Skeletal muscle cell (primary cell): ENCODE measurements around the gene TMEM255A.

Experiments used
- DNase-seq: peaks from one replicate; pipeline ENCODE4 v3.0.0-alpha.2; 2010; ENCODE audit warnings: low read depth
- H3K4me3 ChIP-seq: 2 replicates; pipeline ENCODE4 v1.5.1; 2011; ENCODE audit warnings: low read depth, mild to moderate bottlenecking, control low read depth, low read length, moderate library complexity

The TMEM255A gene

GRCh38 chrX:120224388-120224787 lies 86.9 kb downstream of the TMEM255A start:
- no peak for DNase-seq
- H3K4me3 ChIP-seq: no peak overlapping the region

- DNase-seq: no peak
- no peak overlapping the region for H3K4me3 ChIP-seq
Measured at GRCh38 chrX:120223374-120223773, 87.9 kb downstream of the TMEM255A start.

GRCh38 chrX:120213438-120214265 lies 97.6 kb downstream of the TMEM255A start:
- no peak for DNase-seq
- H3K4me3 ChIP-seq: no peak overlapping the region
